Measurements from ENCODE around the gene TRAF3IP1. TPM values are rescaled to one million over a fixed set of nuclear protein-coding genes. Genes with fewer than 3 reads are reported as not detected.
"Not testable (repeated sequence)": the region's sequence is repeated elsewhere in the genome, so short reads cannot be mapped to it uniquely, and the experiment has no call there.

Gene TRAF3IP1
- total RNA-seq, 1 donor from 2014 or later = 9.4 TPM

DNA sequence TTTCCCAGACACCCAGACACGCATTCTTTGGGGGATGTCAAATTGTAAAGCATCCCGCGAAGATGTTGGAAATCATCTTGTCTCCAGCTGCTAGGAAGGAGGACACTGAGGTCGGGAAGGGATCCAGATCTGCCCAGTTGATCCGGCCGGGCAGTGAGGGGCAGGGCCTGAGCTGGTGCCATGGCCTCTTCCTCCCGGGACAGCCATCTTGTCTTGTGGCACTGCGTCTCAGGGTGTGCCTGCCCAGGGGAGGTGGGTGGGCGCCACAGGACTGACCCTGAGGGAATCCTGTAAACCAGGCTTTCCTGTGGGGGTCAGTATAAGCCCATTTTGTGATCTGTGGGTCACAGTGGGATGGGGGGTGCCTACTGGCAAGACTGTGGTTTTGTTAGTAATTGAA, 10.1 kb downstream of the TRAF3IP1 start:
- DNase-seq (ENCODE audit: low read depth) = no peak
- Histone ChIP-seq H3K27me3 (ENCODE audit: control insufficient read depth, insufficient read depth, low read length) (no peaks in the 10 kb centered on the region), H3K36me3 (ENCODE audit: control insufficient read depth, insufficient read depth, low read length) (peaks cover 1% of the 10 kb centered on the region), H3K4me3 (ENCODE audit: low read depth, low read length) (no peak overlapping the region)
- TF ChIP-seq, protein P1, sequence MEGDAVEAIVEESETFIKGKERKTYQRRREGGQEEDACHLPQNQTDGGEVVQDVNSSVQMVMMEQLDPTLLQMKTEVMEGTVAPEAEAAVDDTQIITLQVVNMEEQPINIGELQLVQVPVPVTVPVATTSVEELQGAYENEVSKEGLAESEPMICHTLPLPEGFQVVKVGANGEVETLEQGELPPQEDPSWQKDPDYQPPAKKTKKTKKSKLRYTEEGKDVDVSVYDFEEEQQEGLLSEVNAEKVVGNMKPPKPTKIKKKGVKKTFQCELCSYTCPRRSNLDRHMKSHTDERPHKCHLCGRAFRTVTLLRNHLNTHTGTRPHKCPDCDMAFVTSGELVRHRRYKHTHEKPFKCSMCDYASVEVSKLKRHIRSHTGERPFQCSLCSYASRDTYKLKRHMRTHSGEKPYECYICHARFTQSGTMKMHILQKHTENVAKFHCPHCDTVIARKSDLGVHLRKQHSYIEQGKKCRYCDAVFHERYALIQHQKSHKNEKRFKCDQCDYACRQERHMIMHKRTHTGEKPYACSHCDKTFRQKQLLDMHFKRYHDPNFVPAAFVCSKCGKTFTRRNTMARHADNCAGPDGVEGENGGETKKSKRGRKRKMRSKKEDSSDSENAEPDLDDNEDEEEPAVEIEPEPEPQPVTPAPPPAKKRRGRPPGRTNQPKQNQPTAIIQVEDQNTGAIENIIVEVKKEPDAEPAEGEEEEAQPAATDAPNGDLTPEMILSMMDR (IDR thresholded peaks at IDR 0.05; ENCODE audit: insufficient read depth, low read length, poor library complexity, severe bottlenecking) = no peak

DNA sequence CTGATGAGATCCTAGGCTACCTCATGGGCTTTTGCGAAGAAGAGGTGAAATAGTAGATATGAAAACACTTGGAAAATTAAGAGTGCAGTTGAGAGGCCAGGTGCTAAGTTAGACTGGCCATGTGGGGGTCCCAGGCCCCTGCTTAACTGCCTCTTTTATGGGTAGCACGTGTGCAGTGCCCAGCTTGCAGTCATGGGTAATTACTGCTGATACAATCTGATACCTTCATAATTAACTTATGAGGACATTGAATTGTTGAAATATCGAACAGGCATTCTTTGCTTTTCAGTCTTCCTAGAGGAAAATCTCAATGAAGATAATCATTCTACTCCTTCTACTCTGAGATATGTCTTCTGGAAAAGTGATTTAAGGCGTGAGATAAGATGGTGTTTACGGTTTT, 11.6 kb downstream of the TRAF3IP1 start:
- Histone ChIP-seq H3K36me3 (ENCODE audit: control insufficient read depth, insufficient read depth, low read length) (peaks cover 1% of the 10 kb centered on the region), H3K27me3 (ENCODE audit: control insufficient read depth, insufficient read depth, low read length) (no peaks in the 10 kb centered on the region), H3K4me3 (ENCODE audit: low read depth, low read length) (no peak overlapping the region)
- no peak for DNase-seq (ENCODE audit: low read depth)
- TF ChIP-seq, protein P1 (IDR thresholded peaks at IDR 0.05; ENCODE audit: insufficient read depth, low read length, poor library complexity, severe bottlenecking) = no peak

DNA sequence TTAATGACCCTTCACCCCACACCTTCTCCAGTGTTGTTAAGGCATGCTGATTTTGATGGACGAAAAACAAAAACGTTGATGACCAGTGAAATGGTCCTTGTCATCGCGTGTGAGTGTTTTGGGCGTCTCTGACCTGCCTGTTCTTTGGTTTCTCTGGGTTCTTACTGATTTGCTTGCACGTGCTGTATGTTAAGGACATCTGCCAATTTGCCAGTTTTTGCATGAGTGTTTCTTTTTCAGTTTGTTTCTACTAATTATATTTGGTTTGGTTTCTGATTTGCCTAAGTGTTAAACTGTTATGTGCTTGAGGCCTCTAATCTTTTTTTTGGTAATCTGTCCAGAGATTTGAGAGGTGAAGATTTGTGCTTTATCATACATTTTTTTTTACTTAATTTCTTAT, 14.6 kb downstream of the TRAF3IP1 start:
- no peaks in the 10 kb centered on the region for H3K27me3 ChIP-seq (ENCODE audit: control insufficient read depth, insufficient read depth, low read length)
- DNase-seq (ENCODE audit: low read depth) = no peak
- peaks cover 1% of the 10 kb centered on the region for H3K36me3 ChIP-seq (ENCODE audit: control insufficient read depth, insufficient read depth, low read length)
- TF ChIP-seq, protein P1 (IDR thresholded peaks at IDR 0.05; ENCODE audit: insufficient read depth, low read length, poor library complexity, severe bottlenecking) = no peak
- H3K4me3 ChIP-seq (ENCODE audit: low read depth, low read length) = no peak overlapping the region

DNA sequence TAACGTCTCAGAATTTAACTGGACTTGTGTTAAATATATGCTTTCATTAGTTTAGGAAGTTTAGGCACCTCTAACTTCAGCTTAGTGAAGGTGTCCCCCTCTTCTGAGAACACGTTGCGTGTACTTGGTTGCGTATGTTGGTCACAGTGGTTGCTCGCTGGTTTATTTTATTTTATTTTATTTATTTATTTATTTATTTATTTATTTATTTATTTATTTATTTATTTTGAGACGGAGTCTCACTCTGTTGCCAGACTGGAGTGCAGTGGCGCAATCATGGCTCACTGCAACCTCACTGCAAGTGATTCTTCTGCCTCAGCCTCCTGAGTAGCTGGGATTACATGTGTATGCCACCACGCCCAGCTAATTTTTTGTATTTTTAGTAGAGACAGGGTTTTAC, 15.3 kb downstream of the TRAF3IP1 start:
- not testable (repeated sequence) for H3K36me3 ChIP-seq (ENCODE audit: control insufficient read depth, insufficient read depth, low read length); H3K4me3 ChIP-seq (ENCODE audit: low read depth, low read length); H3K27me3 ChIP-seq (ENCODE audit: control insufficient read depth, insufficient read depth, low read length); DNase-seq (ENCODE audit: low read depth)

DNA sequence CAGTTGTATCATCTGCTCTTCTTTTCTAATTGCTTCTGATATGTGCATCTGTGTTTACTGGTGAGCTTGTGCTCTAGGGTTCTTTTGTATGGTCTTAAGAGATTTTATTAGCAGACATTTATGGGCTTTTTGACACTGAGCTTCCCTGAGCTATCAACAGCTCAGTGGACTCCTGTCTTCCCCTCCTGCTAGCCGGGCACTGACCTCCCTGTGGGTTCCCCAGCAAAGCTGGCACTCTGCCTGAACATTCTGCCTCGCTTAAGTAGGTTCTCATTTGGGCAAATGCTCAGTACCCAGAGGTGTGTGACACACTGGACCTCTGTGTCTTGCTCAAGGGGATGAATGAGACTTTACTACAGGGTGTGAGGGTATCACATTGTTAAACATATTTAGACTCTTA, 15.8 kb downstream of the TRAF3IP1 start:
- Histone ChIP-seq H3K4me3 (ENCODE audit: low read depth, low read length) (no peak overlapping the region), H3K36me3 (ENCODE audit: control insufficient read depth, insufficient read depth, low read length) (peaks cover 1% of the 10 kb centered on the region), H3K27me3 (ENCODE audit: control insufficient read depth, insufficient read depth, low read length) (no peaks in the 10 kb centered on the region)
- DNase-seq (ENCODE audit: low read depth) = no peak
- TF ChIP-seq, protein P1 (IDR thresholded peaks at IDR 0.05; ENCODE audit: insufficient read depth, low read length, poor library complexity, severe bottlenecking) = no peak

DNA sequence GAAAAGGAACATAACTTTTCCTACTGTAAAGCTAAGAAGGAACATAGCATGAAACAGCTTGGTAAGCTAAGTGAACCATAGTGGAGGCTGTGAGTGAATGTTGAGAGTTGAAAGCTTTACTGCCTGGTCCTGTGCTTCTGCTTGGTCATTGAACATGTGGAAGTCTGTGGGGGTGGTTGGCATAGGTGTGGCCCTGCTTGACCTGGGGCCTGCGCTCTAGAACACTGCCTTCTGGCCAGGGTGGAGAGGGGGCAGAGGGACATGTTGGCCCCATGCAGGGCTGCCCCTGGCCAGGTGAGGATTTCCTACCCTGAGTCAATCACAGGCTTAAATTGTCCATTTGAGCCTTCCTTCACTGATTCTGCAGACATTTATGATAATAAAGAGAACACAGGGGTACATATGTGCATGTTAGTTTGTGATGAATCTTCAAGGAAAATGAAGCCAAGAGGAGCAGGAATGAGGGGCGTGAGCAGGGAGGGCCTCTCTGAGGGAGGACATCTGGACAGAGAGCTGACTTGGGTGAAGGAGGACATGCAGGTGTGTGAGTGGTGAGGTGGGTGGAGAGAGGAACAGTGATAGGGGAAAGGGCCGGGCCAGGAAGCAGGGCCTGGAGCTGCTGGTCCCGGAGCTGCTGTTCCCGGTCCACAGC, 16.6 kb downstream of the TRAF3IP1 start:
- Histone ChIP-seq H3K4me3 (ENCODE audit: low read depth, low read length) (no peak overlapping the region), H3K27me3 (ENCODE audit: control insufficient read depth, insufficient read depth, low read length) (no peaks in the 10 kb centered on the region), H3K36me3 (ENCODE audit: control insufficient read depth, insufficient read depth, low read length) (no peaks in the 10 kb centered on the region)
- TF ChIP-seq, protein P1 (IDR thresholded peaks at IDR 0.05; ENCODE audit: insufficient read depth, low read length, poor library complexity, severe bottlenecking) = no peak
- DNase-seq (ENCODE audit: low read depth) = no peak

Data from kidney epithelial cell (primary cell).